Type B pancreatic cell (in vitro differentiated cells): ENCODE results near the gene KIFC1. TPM values are rescaled to one million over a fixed set of nuclear protein-coding genes. Genes with fewer than 3 reads are reported as not detected.
A peak's percentile ranks its signal among the peaks of the same experiment; 100 is the strongest.

Experiments
- DNase-seq: peaks from one replicate; pipeline ENCODE4 v3.0.0; 2021; ENCODE audit warnings: mixed read lengths; ENCODE audit not compliant: unreplicated experiment; ENCODE audit errors: extremely low spot score
- H3K27ac Mint-ChIP-seq: 2 replicates; pipeline ENCODE4 v1.8.0; 2021; ENCODE audit warnings: mild to moderate bottlenecking, mixed read lengths
- H3K27me3 Mint-ChIP-seq: 2 replicates; pipeline ENCODE4 v1.8.0; 2021; ENCODE audit warnings: mixed read lengths
- H3K36me3 Mint-ChIP-seq: 2 replicates; pipeline ENCODE4 v1.8.0; 2021; ENCODE audit warnings: mixed read lengths
- H3K4me1 Mint-ChIP-seq: one replicate; pipeline ENCODE4 v1.8.0; 2021; ENCODE audit warnings: mixed read lengths; ENCODE audit not compliant: unreplicated experiment
- H3K4me3 Mint-ChIP-seq: 2 replicates; pipeline ENCODE4 v1.8.0; 2021; ENCODE audit warnings: mild to moderate bottlenecking, mixed read lengths
- H3K9me3 Mint-ChIP-seq: 2 replicates; pipeline ENCODE4 v1.8.0; 2021; ENCODE audit warnings: mixed read lengths
- CTCF ChIP-seq: fragments of 200-600 bp; sonication (generic); conservative IDR thresholded peaks from 2 replicates; pipeline ENCODE4 v1.5.0; 2021; ENCODE audit warnings: antibody characterized with exemption, mild to moderate bottlenecking
- total RNA-seq: library from RNA; stranded (reverse); gene quantifications from 2 replicates; pipeline ENCODE4 v1.2.1, GENCODE V29; 2021; ENCODE audit warnings: low replicate concordance

Gene KIFC1
- total RNA-seq, 1 donor from 2014 or later, result 67.7 TPM

- no peak for DNase-seq
- peaks cover 18% of the 10 kb centered on the region for H3K36me3 Mint-ChIP-seq
- peak overlapping the region; percentile 99 for H3K27ac Mint-ChIP-seq
- no peaks in the 10 kb centered on the region for H3K9me3 Mint-ChIP-seq
- peaks cover 8% of the 10 kb centered on the region for H3K27me3 Mint-ChIP-seq
- no peak for TF ChIP-seq CTCF
- H3K4me3 Mint-ChIP-seq, result peak overlapping the region; percentile 96
- peaks cover 57% of the 10 kb centered on the region for H3K4me1 Mint-ChIP-seq
These were observed 27.2 kb downstream of the KIFC1 start for GRCh38 chr6:33418690-33419291.

GRCh38 chr6:33419580-33420490, 28.2 kb downstream of the KIFC1 start, which contains the start of gene SYNGAP1:
TSS of gene SYNGAP1 (plus strand) at chr6:33420065. CDS start at chr6:33420265, 200 bp downstream.
- no peaks in the 10 kb centered on the region for H3K9me3 Mint-ChIP-seq
- H3K4me3 Mint-ChIP-seq, result peak within 1 kb of the TSS; percentile 96
- H3K27ac Mint-ChIP-seq, result peak within 1 kb of the TSS; percentile 99
- DNase-seq, result no peak
- no peak for TF ChIP-seq CTCF
- H3K4me1 Mint-ChIP-seq, result peaks cover 60% of the 10 kb centered on the region
- H3K27me3 Mint-ChIP-seq, result peaks cover 8% of the 10 kb centered on the region
- peaks cover 17% of the 10 kb centered on the region for H3K36me3 Mint-ChIP-seq

GRCh38 chr6:33420491-33421343, 29.1 kb downstream of the KIFC1 start:
- no peak for TF ChIP-seq CTCF
- no peak for DNase-seq
- Mint-ChIP-seq H3K4me1 (peaks cover 60% of the 10 kb centered on the region), H3K27me3 (peaks cover 8% of the 10 kb centered on the region), H3K36me3 (peaks cover 13% of the 10 kb centered on the region), H3K4me3 (peak overlapping the region; percentile 87), H3K27ac (peak overlapping the region; percentile 70), H3K9me3 (no peaks in the 10 kb centered on the region)

- H3K27ac Mint-ChIP-seq, result peak overlapping the region; percentile 70
- peaks cover 13% of the 10 kb centered on the region for H3K36me3 Mint-ChIP-seq
- H3K4me1 Mint-ChIP-seq, result peaks cover 57% of the 10 kb centered on the region
- peak overlapping the region; percentile 81 for H3K4me3 Mint-ChIP-seq
- DNase-seq, result no peak
- no peak for TF ChIP-seq CTCF
- no peaks in the 10 kb centered on the region for H3K9me3 Mint-ChIP-seq
- H3K27me3 Mint-ChIP-seq, result peaks cover 8% of the 10 kb centered on the region
These were observed 29.7 kb downstream of the KIFC1 start for GRCh38 chr6:33421344-33421643.

- no peak for TF ChIP-seq CTCF
- H3K27ac Mint-ChIP-seq, result peak overlapping the region; percentile 96
- H3K27me3 Mint-ChIP-seq, result peaks cover 4% of the 10 kb centered on the region
- peaks cover 13% of the 10 kb centered on the region for H3K36me3 Mint-ChIP-seq
- no peaks in the 10 kb centered on the region for H3K9me3 Mint-ChIP-seq
- H3K4me3 Mint-ChIP-seq, result peak overlapping the region; percentile 93
- H3K4me1 Mint-ChIP-seq, result peaks cover 58% of the 10 kb centered on the region
- DNase-seq, result no peak
These were observed 32.2 kb downstream of the KIFC1 start for GRCh38 chr6:33423777-33424176.
